Activated CD8-positive, alpha-beta memory T cell treated with anti-CD3 and anti-CD28 coated beads for 24 hours (primary cell): Measurements from ENCODE around the gene DTX1.

Experiments
- DNase-seq: peaks from one replicate; pipeline ENCODE4 v3.0.0-alpha.2; 2020

DTX1 gene

DNA sequence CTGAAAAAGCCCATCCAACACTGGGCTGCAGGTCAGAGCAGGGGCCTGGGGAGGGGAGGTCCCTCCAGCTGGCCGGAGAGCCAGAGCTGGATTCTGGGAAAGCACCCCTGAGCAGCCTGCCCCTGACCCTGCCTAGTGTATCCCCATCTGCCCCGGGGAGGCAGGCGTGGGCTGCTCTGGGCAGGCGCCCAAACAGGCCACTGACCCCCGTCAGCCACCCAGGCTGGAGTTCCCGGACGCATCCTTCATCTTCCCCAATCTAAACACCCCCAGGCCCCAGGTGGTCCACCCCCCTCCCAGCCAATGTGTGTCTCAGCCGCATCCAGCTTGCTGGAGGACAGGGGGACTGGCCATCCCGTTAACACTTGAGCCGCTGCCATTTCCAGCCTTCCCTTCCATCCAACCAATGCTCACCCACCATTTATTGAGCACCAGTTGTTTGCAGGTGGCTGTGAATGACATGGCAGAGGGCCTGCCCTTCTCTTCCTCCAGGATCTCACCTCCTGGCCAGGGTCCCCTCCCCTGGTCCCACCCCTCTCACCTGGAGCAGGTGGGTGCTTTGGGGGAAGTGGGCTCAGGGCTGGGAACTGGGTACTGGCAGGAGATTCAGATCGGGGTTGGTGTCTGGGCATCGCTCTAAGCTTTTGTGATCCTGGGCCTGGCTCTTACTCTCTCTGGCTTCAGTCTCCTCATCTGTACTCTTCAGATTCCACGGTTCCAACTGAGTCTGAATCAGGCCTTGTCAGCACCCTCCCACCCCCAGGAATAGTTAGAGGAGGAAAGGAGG lies 743 bp upstream of the DTX1 start:
- DNase-seq, result no peak

DNA sequence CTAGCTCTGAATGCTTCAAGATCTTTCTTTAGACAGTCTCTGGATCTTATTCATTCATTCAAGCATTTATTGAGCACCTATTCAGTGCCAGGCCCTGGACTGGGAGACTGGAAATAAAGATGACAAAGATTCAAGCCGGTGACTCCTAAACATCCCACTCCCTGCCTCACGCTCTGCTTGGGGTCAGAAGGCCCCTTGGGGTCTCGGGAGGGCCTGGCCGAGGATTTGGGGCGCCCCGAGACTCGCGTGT lies 224 bp upstream of the DTX1 start:
- no peak for DNase-seq

DNA sequence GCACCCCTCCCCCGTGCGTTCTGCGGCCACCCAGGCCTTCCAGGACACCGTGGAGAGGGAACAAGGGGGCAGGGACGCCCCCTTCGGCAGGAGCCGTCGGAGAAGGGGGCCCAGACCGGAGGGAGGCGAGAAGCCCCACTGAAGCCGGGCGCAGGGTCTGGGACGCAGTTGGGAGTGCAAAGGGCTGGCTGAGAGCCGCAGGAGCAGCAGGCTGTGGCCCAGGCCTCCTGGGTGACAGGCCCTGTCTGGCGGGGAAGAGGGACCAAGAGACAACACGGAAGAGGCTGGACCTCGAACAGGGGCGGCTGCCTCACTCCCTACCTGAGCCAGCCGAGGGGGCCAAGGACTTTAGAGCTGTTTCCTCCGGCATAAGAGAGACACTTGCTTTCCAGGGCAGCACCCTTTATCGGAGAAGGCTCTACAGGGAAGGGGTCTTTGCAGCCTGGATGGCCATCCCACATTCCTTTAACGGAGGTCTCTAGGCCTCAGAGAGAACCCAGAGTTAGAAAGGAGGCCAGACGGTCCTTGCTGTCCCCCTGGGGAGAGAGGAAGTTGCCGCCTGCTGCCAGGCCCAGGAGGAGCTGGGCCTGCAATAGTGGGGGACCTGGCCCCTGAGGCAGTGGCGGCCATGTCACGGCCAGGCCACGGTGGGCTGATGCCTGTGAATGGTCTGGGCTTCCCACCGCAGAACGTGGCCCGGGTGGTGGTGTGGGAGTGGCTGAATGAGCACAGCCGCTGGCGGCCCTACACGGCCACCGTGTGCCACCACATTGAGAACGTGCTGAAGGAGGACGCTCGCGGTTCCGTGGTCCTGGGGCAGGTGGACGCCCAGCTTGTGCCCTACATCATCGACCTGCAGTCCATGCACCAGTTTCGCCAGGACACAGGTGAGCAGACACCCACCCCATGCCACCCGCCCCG lies 1.3 kb downstream of the DTX1 start:
- no peak for DNase-seq

DNA sequence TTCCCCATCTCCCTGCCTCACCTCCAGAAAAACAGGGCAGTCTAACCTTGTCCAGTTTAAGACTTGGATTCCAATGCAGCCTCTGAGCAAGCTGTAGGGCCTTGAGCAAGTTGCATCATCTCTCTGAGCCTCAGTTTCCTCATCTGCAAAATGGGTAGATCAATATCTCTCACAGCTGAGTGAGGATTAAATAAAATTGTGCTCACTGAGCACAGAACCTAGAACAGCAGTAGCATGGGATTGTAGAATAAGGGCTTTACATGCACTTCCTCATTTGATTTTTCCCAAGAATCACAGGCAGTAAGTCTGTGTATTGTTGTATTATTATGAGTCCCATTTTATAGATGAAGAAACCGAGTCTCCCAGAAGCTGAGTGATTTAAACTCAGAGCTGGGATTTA lies 2.0 kb downstream of the DTX1 start:
- DNase-seq, result no peak

DNA sequence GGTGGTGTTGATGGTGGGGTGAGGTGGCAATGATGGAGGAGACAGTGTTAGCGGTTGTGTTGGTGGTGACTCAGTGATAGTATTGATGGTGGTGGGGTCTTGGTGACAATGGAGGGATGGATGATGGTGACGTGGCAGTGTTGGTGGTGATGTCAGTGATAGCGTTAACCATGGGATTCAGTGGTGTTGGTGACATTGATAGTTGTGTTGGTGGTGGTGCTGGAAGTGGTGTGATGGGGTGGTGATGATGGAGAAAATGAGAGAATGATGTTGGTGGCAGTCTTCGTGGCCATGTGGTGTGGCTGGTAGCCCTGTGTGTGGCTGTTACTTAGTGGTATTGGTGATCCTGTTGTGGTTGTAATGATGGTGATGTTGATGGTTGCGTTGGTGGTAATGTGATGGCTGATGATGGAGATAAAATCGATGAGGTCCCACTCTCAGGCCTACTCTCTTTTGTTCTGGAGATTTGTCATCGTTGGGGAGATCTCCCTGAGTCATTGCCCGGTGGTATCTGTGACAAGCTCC lies 2.6 kb downstream of the DTX1 start:
- no peak for DNase-seq

DNA sequence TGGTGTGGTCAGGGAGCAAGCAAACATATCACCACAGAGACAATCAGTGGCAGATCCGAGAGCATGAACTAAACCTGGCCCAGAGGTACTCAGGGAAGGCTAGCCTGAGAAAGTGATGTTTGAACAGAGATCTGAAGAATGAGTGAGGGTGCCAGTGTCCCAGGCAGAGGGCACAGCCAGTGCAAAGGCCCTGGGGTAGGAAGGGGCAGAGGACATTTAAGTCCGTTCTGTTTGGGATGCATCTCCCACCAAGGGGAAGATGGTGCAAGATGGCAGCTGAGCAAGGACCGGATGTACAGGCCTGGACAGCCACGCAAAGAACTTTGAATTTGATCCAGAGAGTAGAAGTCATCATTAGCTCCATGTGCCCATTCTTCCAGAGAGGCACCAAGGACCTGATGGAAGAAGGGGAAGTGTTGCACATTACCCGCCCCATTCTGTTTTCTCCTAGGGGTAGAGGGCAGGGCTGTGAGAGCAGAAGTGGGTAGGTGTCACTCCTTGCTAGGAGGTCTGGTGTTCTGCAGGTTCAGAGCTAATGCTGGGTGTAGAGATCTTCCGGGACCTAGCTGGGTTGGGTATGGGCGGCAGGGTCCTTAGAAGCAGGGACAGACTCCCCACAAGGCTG lies 3.9 kb downstream of the DTX1 start:
- DNase-seq, result no peak

DNA sequence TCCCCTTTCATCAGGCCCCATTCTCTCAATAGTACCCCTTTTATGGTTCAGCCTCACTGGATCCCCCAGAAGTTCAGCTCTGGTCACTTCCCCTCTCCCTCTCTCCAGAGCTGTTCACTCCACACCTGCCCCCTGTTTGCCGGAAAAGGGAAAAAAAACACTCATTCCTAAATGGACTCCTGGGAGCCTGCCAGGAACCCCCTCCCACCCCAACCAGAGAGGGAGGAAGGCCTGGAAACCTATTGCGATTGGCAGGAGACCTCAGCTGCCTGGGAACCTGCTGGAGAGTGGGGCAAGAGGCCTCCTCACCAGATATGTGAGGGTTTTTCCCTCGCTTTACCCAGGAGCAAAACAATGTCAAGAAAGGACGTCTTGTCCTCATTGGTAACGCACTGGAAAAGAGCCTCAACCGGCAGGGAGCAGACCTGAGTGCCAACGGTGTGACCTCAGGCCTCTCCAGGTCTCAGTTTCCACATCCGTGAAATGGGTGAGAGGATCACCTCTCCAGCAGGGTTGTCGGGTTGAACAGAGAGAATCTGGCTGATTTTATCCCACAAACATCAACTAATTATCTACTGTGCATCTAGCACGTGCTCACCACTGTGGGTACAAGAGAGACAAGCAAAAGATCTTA lies 4.6 kb downstream of the DTX1 start:
- DNase-seq, result no peak

DNA sequence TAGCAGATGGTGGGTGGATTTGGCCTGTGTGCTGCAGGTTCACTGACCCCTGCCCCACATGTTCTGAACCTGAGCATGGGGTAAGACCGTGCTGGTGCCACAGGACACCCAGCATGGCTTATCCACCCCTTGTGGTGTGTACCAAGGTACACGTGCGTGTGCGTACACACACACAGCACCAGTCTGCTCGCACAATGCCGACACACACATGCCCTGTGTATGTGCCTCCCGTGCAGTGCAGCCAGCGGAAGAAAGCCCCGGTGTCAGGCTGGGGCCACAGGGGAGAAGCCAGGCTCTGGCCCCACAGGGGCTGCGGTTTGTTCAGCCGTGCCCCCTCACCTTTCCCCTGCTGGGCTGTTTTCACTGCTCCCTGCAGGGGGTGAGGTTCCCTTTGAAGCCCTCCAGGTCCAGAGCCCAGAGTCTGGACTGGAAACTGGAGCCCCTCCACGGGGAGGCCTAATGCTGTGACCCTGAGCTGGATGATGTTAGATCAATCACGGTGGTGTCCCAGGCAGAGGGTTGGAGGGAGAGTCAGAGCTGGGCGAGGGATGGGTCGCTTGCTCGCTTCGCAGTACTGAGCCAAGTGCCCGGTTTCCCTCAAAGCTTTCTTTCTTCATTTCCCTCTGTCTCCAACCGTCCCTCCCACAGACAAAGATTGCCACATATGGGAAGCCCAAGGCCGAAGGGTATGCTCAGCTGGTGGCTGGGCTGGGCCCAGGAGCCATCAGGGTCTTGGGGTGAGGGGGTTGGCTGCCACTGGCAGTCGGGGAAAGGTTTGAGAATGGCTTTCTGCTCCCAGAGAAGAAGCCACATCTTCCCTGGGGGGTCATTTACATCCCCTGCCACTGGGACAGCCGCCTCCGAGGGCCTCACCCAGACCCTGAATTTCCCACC lies 6.2 kb downstream of the DTX1 start:
- no peak for DNase-seq

DNA sequence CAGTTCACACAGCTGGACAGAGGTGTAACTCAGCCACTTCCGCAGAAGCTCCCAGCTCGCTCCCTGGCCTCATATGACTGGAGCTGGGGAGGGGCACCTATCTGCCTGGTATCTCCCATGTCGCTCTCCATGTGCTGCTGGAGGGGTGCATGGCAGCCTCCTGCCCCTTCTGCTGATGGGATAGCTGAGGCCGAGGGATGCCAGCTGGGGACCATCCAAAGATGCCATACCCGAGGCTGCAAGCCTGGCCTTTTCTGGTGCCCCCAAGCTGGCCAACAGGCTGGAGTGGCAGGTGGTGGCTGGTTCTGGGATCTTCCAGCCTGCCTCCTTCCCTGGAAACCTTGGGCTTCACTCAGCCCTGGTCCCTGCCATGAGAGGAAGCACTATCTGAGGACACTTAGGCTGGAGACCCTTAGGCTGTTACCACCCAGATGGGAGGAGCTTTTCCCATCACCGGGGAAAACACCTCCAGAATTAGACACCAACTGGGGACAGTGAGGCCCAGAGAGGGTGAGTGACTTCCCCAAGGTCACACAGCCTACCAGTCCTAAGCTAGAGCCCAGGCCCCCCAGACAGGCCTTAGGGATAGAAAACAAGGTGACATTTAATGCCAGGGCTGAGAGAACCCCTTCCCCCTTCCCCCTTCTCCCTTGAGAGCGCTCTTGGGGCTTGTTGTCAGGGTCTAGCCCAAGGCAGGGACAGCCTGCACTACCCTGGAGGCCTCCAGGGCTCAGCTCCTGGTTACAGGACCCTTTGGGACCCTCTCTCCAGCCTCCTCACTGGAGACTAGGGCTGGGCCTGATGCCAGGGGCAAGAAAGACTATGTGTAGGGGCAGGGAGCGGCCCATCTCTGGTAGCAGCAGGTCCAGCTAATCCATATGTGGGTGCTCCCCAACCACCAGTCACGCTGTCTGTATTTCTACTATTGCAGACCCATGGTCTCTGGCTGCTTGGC lies 7.1 kb downstream of the DTX1 start:
- no peak for DNase-seq

DNA sequence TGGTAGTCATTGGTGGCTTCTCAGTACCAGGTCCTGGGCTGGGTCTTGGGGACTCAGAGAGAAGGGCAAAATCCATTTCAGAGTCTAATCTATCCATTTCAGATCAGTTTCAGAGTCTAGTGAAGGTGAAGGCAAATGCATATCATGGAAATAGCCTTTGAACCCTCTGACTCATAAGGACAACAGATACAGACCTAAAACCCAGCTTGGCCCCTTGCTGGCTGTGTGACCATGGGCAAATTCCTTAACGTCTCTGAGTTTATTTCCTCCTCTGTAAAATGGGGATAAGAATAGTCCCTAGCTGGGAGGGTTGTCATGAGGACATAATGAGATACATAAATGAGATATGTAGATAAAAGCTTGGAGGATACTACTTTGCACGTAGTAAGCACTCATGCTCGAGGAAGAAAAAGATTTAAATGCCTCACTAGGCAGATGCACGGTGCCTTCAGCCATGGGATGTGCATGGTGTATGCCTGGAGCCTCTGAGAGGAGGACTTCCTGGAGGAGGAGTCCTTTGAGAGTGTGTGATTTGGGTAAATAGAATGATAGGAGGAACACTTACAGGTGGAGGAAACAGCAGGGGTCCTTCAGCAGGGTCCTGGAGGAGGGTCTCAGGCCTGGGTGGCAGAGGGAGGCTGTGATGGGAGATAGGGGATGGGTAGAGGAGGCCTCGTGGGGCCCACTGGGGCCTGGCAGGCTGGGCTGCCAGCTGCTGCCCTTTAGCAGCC lies 8.0 kb downstream of the DTX1 start:
- DNase-seq, result no peak

DNA sequence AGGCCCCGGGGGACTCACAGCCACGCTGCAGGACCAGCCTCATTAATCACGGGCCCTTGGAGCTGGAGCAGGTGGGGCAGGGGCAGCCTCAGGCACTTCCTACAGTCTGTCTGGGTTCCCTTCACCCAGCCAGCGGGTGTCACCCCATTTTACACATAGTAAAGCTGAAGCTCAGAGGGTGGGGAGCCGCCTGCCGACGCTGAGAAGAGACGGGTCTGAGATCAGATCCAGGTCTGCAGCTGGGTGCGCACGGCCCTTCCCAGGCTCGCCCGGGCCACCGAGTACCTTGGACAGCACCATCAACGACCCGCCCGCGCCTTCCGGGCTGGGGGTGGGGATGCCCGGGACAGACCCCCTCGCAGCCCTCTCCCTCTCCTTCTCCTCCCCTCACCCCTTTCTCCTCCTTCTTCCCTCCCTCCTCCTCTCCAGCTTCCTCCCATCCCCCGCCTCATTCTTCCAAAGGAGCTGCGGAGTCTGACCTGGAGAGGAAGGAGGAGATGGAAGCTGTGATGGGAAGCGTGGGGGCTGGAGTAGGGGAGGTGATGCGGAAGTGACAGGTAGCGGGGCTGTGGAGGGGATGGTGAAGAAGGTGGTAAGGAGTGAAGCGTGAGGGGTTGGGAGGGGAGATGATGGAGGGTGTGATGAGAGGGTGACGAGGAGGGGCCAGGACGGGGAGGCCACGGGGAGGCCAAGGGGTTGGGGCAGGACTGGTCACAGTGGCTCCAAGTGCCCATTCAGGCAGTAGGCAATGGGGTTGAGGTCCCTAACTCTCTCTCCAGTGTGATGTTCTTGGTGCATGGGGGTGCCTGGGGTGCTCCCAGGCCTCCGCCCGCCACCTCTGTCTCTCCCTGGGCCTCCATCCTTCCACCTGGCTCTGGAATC lies 8.8 kb downstream of the DTX1 start:
- DNase-seq, result no peak

DNA sequence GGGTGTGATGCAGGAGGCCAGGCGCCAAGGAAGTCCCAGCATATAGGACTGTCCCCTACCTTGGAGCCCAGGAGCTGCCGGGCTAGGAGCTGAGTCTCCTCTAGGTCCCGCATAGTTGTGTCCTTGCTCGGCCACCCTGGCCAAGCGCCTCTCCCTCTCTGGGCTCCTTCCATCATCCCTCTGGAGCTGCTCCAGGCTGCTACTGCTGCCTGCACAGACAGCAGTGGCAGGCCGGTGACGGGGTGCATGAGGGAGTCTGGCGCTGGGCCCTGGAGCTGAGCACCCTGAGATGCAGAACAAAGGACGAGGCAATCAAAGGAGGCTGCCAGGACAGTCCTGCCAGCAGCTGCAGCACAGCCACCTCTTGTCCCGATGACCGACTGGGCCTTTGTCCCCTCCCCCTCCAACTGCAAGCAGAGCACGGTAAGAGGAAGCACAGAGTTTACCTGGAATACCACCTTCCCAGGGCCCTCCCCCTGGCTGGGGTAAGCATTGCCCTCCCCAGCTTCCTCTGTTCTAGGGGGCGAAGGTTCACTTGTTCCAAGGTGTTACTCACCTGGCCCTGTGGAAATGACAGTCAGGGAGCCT lies 10.4 kb downstream of the DTX1 start:
- DNase-seq, result no peak

DNA sequence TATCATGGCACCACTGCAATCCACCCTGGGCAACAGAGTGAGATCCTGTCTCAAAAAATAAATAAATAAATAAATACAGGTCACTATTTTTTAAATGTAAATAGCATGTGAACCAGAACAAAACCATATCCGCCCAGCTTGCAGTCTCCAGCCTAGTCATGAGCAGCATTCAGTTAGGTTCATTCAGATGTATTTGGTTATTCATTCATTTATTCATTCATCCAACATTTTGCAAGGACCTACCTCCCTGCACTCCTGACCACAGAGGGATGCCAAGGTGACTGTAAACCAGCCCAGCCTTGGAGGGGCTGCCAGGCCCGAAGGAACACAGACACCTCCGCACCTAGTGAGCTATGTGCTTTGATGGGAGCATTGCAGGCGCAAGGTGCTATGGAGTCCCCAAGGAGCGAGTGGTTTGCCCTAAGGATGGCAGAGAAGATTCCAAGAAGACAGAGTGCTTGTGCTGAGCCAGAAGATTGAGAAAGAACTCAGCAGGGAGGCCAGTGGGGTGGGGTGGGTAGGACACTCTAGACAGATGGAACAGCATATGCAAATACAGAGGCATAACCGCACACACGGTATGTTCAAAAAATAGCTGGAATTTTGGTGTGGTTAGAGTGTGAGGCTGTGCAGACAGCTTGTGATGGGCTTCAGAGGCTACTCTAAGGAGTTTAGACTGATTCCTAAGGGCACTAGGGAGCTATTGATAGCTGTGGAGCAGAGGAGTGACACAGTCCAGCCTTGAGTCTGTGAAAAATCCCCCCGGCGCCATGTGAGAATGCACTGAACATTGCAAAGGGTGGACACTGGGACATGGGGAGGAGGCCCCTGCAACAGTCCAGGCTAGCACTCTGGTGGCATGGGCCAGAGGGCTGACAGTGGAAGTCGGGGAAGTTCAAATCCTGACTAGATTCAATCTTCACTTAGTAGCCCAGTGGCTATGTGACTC lies 11.7 kb downstream of the DTX1 start:
- no peak for DNase-seq

DNA sequence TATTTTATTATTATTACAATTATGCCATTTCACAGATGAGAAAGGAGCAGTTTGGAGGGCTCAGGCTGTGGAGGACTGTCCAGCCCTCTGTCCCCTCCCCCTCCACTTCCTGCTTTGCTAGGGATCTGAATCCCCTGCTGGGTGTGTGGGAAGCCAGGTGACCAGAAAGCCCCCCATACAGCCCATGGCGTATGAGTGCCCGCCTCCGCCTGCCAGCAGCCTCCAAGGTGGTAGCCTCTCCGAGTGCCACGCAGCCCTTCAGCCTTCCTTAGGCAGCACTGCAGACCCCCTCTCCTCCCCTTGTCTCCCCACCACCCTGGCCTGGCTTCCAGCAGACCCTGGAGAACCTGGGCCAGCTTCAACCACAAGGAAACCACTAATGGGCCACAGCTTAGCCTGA lies 12.6 kb downstream of the DTX1 start:
- no peak for DNase-seq

DNA sequence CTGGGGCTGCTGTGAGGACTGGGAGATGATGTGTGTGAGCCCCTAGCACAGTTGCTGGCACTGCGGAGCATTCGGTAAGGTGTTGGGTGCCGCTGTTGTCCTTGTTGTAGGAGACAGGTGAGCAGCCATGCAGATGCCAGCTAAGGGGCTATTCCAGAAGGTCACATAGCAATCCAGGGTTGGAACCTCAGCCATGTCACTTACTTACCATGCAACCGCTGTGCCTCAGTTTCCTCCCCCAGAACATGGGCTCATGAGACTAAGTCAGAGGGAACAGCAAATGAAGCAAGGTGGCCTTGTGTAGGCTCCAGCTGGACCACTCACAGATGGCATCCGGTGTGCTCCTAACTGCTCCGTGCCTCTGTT lies 13.2 kb downstream of the DTX1 start:
- DNase-seq, result no peak

DNA sequence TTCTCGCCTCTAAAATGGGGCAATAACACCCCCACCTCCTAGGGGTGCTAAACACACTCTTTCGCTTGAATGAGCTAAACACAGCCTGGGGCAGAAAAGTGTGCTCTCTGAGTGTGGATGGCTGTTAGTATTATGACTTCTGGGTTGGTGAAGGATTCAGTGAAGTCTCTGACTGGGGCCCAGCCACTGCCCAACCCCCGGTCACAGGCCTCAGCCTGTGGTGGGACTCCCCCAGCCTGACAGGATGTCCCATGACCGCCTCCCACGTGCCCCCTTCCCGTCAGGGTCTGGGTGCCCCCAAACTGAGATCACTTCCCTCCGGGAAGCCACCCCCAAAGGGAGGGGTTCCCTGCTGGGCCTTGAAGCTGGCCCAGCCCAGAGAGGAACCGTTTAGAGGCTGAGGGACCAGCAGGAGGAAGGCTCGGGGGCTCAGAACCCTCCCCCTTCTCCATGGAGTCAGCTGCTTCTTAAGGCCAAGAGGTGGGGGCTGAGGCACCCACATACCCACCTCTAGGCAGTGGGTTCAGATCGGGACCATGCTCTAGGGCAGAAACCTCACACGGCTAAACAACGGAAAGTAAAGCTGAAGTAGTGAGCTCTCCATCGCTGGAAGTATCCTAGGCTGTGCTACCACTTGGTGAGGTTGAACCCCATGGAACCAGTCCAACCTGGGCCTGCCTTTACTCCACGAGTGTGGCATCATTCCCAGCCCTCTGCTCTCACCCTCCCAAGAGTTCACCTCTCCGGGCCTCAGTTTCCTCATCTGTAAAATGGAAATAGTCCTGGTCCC lies 13.8 kb downstream of the DTX1 start:
- peak; percentile 67 for DNase-seq
